Right lobe of liver (tissue), 6 donors: Measurements from ENCODE around the gene TBRG1. TPM values are rescaled to one million over a fixed set of nuclear protein-coding genes. Genes with fewer than 3 reads are reported as not detected.
A peak's percentile ranks its signal among the peaks of the same experiment; 100 is the strongest.

Experiments
- ATAC-seq, 4 donors: fragments of 200-7000 bp; cut with Tn5 transposase; one replicate each; pipeline ENCODE4 v1.9.1; 2020; ENCODE audit warnings: mild to moderate bottlenecking in 4 of 4, moderate library complexity in 4 of 4
- DNase-seq, 3 donors: peaks; one replicate each; pipeline ENCODE4 v3.0.0-alpha.2; 2020
- H3K27ac ChIP-seq, 3 donors: fragments of 200-600 bp; one replicate each; pipeline ENCODE4 v1.8.0; 2022
- H3K27me3 ChIP-seq, 2 donors: fragments of 200-600 bp; one replicate each; pipeline ENCODE4 v1.8.0; 2022
- H3K36me3 ChIP-seq, 4 donors: fragments of 200-600 bp; sonication (generic) in 1 of 4; one replicate each; pipeline versions ENCODE4 v1.5.1 to v1.8.0; 2017 to 2022; ENCODE audit warnings: control low read depth in 1 of 4
- H3K4me1 ChIP-seq, 4 donors: fragments of 200-600 bp; sonication (generic) in 1 of 4; one replicate each; pipeline versions ENCODE4 v1.5.1 to v1.8.0; 2017 to 2022; ENCODE audit warnings: control low read depth in 1 of 4
- H3K4me3 ChIP-seq, 3 donors: fragments of 200-600 bp; one replicate each; pipeline ENCODE4 v1.8.0; 2022
- H3K9me3 ChIP-seq, 4 donors: fragments of 200-600 bp; sonication (generic) in 1 of 4; one replicate each; pipeline versions ENCODE4 v1.5.1 to v1.8.0; 2017 to 2022; ENCODE audit warnings: control low read depth in 1 of 4
- CTCF ChIP-seq, 4 donors: fragments of 200-600 bp in 3 of 4; fragments of 450-650 bp in 1 of 4; IDR thresholded peaks; one replicate each; pipeline versions ENCODE4 v1.5.1 to v1.8.0; 2016 to 2022; ENCODE audit warnings: antibody characterized with exemption in 4 of 4, mild to moderate bottlenecking in 2 of 4
- POLR2A ChIP-seq: fragments of 450-650 bp; IDR thresholded peaks from one replicate; pipeline ENCODE4 v1.6.1; 2017; ENCODE audit warnings: antibody characterized with exemption, mild to moderate bottlenecking
- WGBS: methylation state at CpG from one replicate; pipeline ENCODE4 v1.1.6; 2018; ENCODE audit warnings: low coverage, low lambda C conversion rate; ENCODE audit not compliant: insufficient coverage; ENCODE audit errors: missing lambda C conversion rate; 5-methylcytosine and 5-hydroxymethylcytosine counted together
- intact Hi-C, 2 donors: fragments of 100-400 bp; cut with DNase I; formaldehyde crosslinking; loops; one replicate each; pipeline versions ENCODE4 v1.11.2 to v1.14.1; 2022
- total RNA-seq, 6 experiments: library from RNA; depleted of rRNA in 2 of 6; stranded (reverse); fragments of >200 nt in 2 of 6; fragmentation: NEBNext Ultra II Directional in 3 of 6; extraction: Animal tissue kit (Norgen Biotek cat#: 25700) in 3 of 6; gene quantifications; one replicate each; pipeline versions ENCODE4 v1.1.0 to v1.2.4, GENCODE V29; 2016 to 2023
- donor health status: DM: no; HTN: yes; CAD: no.
- donor health status: DM: no; HTN: no; CAD: no.
- donor health status: DM: no; HTN: no; CAD: no.
- donor health status: DM: no; HTN: yes; CAD: no.
- donor health status: DM: no; HTN: yes; CAD: no.

TBRG1 gene
- total RNA-seq, 6 experiments from 2014 or later: 13.3 to 20.5 (median 17.9) TPM

DNA sequence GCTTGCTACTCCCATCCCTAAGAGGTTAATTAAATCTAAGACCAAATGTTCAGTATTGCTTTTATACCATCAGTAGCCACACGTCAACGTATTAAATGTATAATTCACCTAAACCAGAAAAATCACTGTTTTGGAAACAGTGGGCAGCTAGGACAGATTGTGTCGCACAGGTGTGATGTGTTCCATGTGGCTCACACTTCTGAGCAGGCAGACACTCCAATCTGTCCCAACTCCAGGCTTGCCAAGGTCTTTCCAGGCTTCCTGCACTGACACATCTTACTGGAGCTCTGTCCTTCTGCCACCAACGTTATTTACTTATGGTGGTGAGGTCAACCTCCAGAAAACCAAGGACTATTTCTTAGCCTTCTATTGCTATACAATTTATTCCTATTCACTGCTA, 39.4 kb downstream of the TBRG1 start:
- no peaks in the 10 kb centered on the region for H3K36me3 ChIP-seq
- no peak for TF ChIP-seq CTCF (IDR thresholded peaks at IDR 0.05)
- no peak for TF ChIP-seq POLR2A
- DNase-seq: no peak
- H3K4me3 ChIP-seq: no peak overlapping the region
- ATAC-seq: no peak
- H3K27ac ChIP-seq: no peak overlapping the region
- H3K27me3 ChIP-seq: no peaks in the 10 kb centered on the region
- H3K9me3 ChIP-seq: no peaks in the 10 kb centered on the region
- intact Hi-C loops: no loop called here
- H3K4me1 ChIP-seq: no peaks in the 10 kb centered on the region
- 93% methylated on average over 4 of the region's 4 CpGs for WGBS

- TF ChIP-seq CTCF (IDR thresholded peaks at IDR 0.05): no peak
- no peak for TF ChIP-seq POLR2A
- H3K4me1 ChIP-seq: no peaks in the 10 kb centered on the region
- H3K27me3 ChIP-seq: no peaks in the 10 kb centered on the region
- intact Hi-C loops: no loop called here
- no peak for ATAC-seq
- no peak overlapping the region for H3K27ac ChIP-seq
- H3K36me3 ChIP-seq: no peaks in the 10 kb centered on the region
- no peaks in the 10 kb centered on the region for H3K9me3 ChIP-seq
- H3K4me3 ChIP-seq: no peak overlapping the region
- DNase-seq: no peak
- WGBS: 100% methylated on average over 1 of the region's 2 CpGs
Observed at GRCh38 chr11:124663861-124664260, 41.2 kb downstream of the TBRG1 start.

- DNase-seq (no peak), ATAC-seq (no peak)
- Histone ChIP-seq H3K36me3 (no peaks in the 10 kb centered on the region), H3K9me3 (no peaks in the 10 kb centered on the region), H3K27ac (no peak overlapping the region), H3K4me1 (peaks cover 0 to 2% (median 0%) of the 10 kb centered on the region in 4 donors), H3K4me3 (no peak overlapping the region), H3K27me3 (no peaks in the 10 kb centered on the region)
- TF ChIP-seq CTCF (IDR thresholded peaks at IDR 0.05): no peak
- TF ChIP-seq POLR2A: no peak
- intact Hi-C loops: no loop called here
- 81% methylated on average over 3 of the region's 3 CpGs for WGBS
Observed at GRCh38 chr11:124667601-124668000, 44.9 kb downstream of the TBRG1 start.

- no peak overlapping the region for H3K4me3 ChIP-seq
- 16% methylated on average over 8 of the region's 8 CpGs for WGBS
- ATAC-seq: peak; percentile 52 to 65 (median 63)
- DNase-seq: peak in 2 of 3 donors; percentile 23 to 55
- peaks cover 0 to 8% (median 0%) of the 10 kb centered on the region in 4 donors for H3K4me1 ChIP-seq
- no peaks in the 10 kb centered on the region for H3K36me3 ChIP-seq
- no peaks in the 10 kb centered on the region for H3K9me3 ChIP-seq
- intact Hi-C loops: no loop called here
- no peaks in the 10 kb centered on the region for H3K27me3 ChIP-seq
- TF ChIP-seq CTCF (IDR thresholded peaks at IDR 0.05): peak; percentile 74 to 85 (median 79)
- no peak for TF ChIP-seq POLR2A
- H3K27ac ChIP-seq: no peak overlapping the region
Observed at GRCh38 chr11:124669193-124669592, 46.5 kb downstream of the TBRG1 start.

DNA sequence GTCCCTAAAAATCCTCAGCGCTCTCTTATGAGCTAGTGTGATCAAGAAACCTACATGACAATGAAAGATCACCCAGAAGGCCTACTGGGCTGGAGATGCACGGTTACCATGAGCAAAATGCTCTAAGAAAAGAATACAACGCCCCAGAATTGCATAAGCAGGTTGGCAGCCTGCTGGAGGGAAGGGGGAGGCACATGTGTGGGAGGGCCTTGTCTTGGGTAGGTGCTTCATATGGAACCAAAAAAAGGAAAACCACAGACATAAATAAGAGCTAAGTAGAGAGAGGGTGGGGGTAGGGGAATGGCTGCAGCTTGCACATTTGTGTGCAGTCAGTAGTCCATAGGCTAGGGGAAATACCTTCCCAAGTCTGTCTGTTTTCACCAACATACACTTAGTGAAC, 48.1 kb downstream of the TBRG1 start:
- TF ChIP-seq POLR2A: no peak
- TF ChIP-seq CTCF (IDR thresholded peaks at IDR 0.05): no peak
- ATAC-seq (no peak), DNase-seq (no peak)
- no peaks in the 10 kb centered on the region for H3K9me3 ChIP-seq
- 33% methylated on average over 3 of the region's 3 CpGs for WGBS
- no peaks in the 10 kb centered on the region for H3K36me3 ChIP-seq
- H3K4me1 ChIP-seq: peaks cover 0 to 8% (median 0%) of the 10 kb centered on the region in 4 donors
- H3K27ac ChIP-seq: no peak overlapping the region
- intact Hi-C loops: loop anchor here (5.0 kb wide), 1 partner anchor 92 kb away; the partner anchor contains the start of gene ESAM (in 2 of the 2)
- no peaks in the 10 kb centered on the region for H3K27me3 ChIP-seq
- no peak overlapping the region for H3K4me3 ChIP-seq
